K562 (cell line): ENCODE data around the gene F12. TPM values are rescaled to one million over a fixed set of nuclear protein-coding genes. Genes with fewer than 3 reads are reported as not detected.

Experiments used
- ADNP ChIP-seq: fragments of 200-800 bp; sonication (Bioruptor generic); IDR thresholded peaks from 2 replicates; pipeline ENCODE4 v1.6.1; 2016; ENCODE audit warnings: missing genetic modification characterization, missing compliant biosample characterization
- ATF7 ChIP-seq: fragments of 450-650 bp; IDR thresholded peaks from 2 replicates; pipeline ENCODE4 v1.7.1; 2014; ENCODE audit warnings: mild to moderate bottlenecking, moderate library complexity
- CCNT2 ChIP-seq: IDR thresholded peaks from 2 replicates; pipeline ENCODE4 v1.6.1; 2011; ENCODE audit warnings: borderline replicate concordance, low read depth, mild to moderate bottlenecking, moderate library complexity, mixed read lengths, low read length; ENCODE audit not compliant: insufficient read length; ENCODE audit errors: extremely low read depth
- FUS ChIP-seq: fragments of 200-400 bp; formaldehyde crosslinking; optimal IDR thresholded peaks from 2 replicates; pipeline ENCODE3; 2017; ENCODE audit warnings: low read depth, low read length
- HNRNPL ChIP-seq: fragments of 200-400 bp; formaldehyde crosslinking; IDR thresholded peaks from 2 replicates; pipeline ENCODE4 v1.6.1; 2017; ENCODE audit warnings: low read depth, mild to moderate bottlenecking, low read length
- JUNB ChIP-seq: fragments of 450-650 bp; formaldehyde crosslinking; conservative IDR thresholded peaks from 2 replicates; pipeline ENCODE4 v1.4.0; 2020; ENCODE audit warnings: mild to moderate bottlenecking
- KLF13 ChIP-seq: fragments of 450-650 bp; IDR thresholded peaks from 2 replicates; pipeline ENCODE4 v1.6.1; 2016; ENCODE audit warnings: missing genetic modification characterization, low read depth, mild to moderate bottlenecking, missing compliant biosample characterization, moderate library complexity, borderline replicate concordance
- MYC ChIP-seq, 2 experiments: fragments of 250-450 bp in 1 of 2; sonication (Bioruptor Pico) in 1 of 2; IDR thresholded peaks; 2 replicates each; pipeline versions ENCODE4 v1.5.1 to v1.6.1; 2012 to 2021; ENCODE audit warnings: low read depth in 2 of 2, borderline replicate concordance in 1 of 2, improper control_type of control experiment in 1 of 2, low read length in 1 of 2, mild to moderate bottlenecking in 1 of 2, moderate library complexity in 1 of 2
- RBM39 ChIP-seq: fragments of 200-400 bp; formaldehyde crosslinking; optimal IDR thresholded peaks from 2 replicates; pipeline ENCODE3; 2018; ENCODE audit warnings: low read depth, low read length
- RNF219 ChIP-seq: fragments of 250-450 bp; sonication (Bioruptor Pico); IDR thresholded peaks from 2 replicates; pipeline ENCODE4 v1.5.0; 2022; ENCODE audit warnings: mild to moderate bottlenecking
- SMARCA4 ChIP-seq: fragments of 450-650 bp; IDR thresholded peaks from 2 replicates; pipeline ENCODE4 v1.6.1; 2016
- TSHZ1 ChIP-seq: fragments of 250-450 bp; sonication (Bioruptor Pico); IDR thresholded peaks from 2 replicates; pipeline ENCODE4 v1.4.0; 2020; ENCODE audit warnings: mild to moderate bottlenecking, moderate library complexity
- ZBTB9 ChIP-seq: fragments of 450-650 bp; formaldehyde crosslinking; IDR thresholded peaks from 2 replicates; pipeline ENCODE4 v1.4.0; 2020; ENCODE audit warnings: mild to moderate bottlenecking, moderate library complexity
- ZC3H11A ChIP-seq: IDR thresholded peaks from 2 replicates; pipeline ENCODE4 v1.6.1; 2012; ENCODE audit warnings: low read depth, low read length, improper control_type of control experiment
- ZKSCAN8 ChIP-seq: fragments of 200-800 bp; sonication (Bioruptor generic); IDR thresholded peaks from 2 replicates; pipeline ENCODE4 v1.6.1; 2016; ENCODE audit warnings: missing genetic modification characterization, missing compliant biosample characterization
- ZNF280B ChIP-seq: fragments of 250-450 bp; sonication (Bioruptor Pico); IDR thresholded peaks from 2 replicates; pipeline ENCODE4 v1.5.1; 2021; ENCODE audit warnings: mild to moderate bottlenecking
- ZNF3 ChIP-seq: fragments of 250-450 bp; sonication (Bioruptor Pico); IDR thresholded peaks from 2 replicates; pipeline ENCODE4 v1.5.0; 2021; ENCODE audit warnings: mild to moderate bottlenecking, moderate library complexity
- ZNF644 ChIP-seq: fragments of 200-800 bp; sonication (Bioruptor generic); IDR thresholded peaks from 2 replicates; pipeline ENCODE4 v1.6.1; 2016; ENCODE audit warnings: low read depth, missing genetic modification characterization, missing compliant biosample characterization
- polyA plus RNA-seq, 8 experiments: library from polyadenylated mRNA; depleted of rRNA in 4 of 8; stranded (reverse) in 5 of 8; unstranded in 3 of 8; fragments of >200 nt; fragmentation: Nextera tagmentation in 2 of 8; fragmentation: Illumina TruSeq in 1 of 8; extraction: Ambion mirVana in 2 of 8; extraction: Trizol in 1 of 8; gene quantifications; 2 replicates each; pipeline versions ENCODE4 v1.2.1 to v1.2.3, GENCODE V29; 2011 to 2014; ENCODE audit warnings: inconsistent platforms in 1 of 8, missing spikeins in 1 of 8
- total RNA-seq, 7 experiments: library from RNA; depleted of rRNA in 6 of 7; stranded (reverse); fragments of >200 nt in 6 of 7; fragmentation: Illumina TruSeq in 2 of 7; extraction: Trizol in 2 of 7; gene quantifications; 2 replicates each; pipeline versions ENCODE4 v1.2.1 to v1.2.3, GENCODE V29; 2011 to 2021; ENCODE audit warnings: low replicate concordance in 1 of 7

Gene F12
- total and polyA plus RNA-seq, 9 of the 15 experiments (the other 6 are each of a cell fraction or from before 2014, with no cell fraction given), result 0.59 to 18.3 (median 3.6) TPM

- TF ChIP-seq ZBTB9 (CRISPR knock-in tag) (0 out of 2 replicates have a peak, but pooled peaks have one; percentile 78), FUS (no peak), MYC (IDR thresholded peaks at IDR 0.05; ENCODE audit: low read depth, low read length) (0 out of 2 replicates have a peak, but pooled peaks have one; percentile 32), MYC (CRISPR knock-in tag; IDR thresholded peaks at IDR 0.05; ENCODE audit: borderline replicate concordance, low read depth) (peak; percentile 41; the same call in 1 of the 2 replicates), ATF7 (peak; percentile 97), ADNP (tag) (peak; percentile 83; the same call in 1 of the 2 replicates), TSHZ1 (CRISPR knock-in tag) (no peak), RNF219 (CRISPR knock-in tag) (no peak), SMARCA4 (no peak), JUNB (CRISPR knock-in tag) (no peak), KLF13 (tag) (peak; percentile 51; the same call in 1 of the 2 replicates), ZNF3 (CRISPR knock-in tag) (no peak), ZC3H11A (no peak), ZKSCAN8 (CRISPR knock-in tag) (no peak), RBM39 (no peak), ZNF644 (tag) (no peak), CCNT2 (peak; percentile 86), ZNF280B (CRISPR knock-in tag) (no peak), HNRNPL (no peak)
These were observed 16.6 kb upstream of the F12 start (continued) for GRCh38 chr5:177425801-177426565.
